ENCODE measurements around the gene ZFYVE28. TPM values are rescaled to one million over a fixed set of nuclear protein-coding genes. Genes with fewer than 3 reads are reported as not detected.
"Not testable (repeated sequence)": the region's sequence is repeated elsewhere in the genome, so short reads cannot be mapped to it uniquely, and the experiment has no call there.

ZFYVE28 gene
- total RNA-seq (2014; rRNA removed; shearing (Covaris generic)), result 0.89 and 3.4 TPM in 2 replicates

- DNase-seq (ENCODE audit: low spot score), result no peak
Measured at GRCh38 chr4:2417765-2418649, at the start of gene ZFYVE28. Gene ZFYVE28, minus strand, starts transcription at chr4:2418645. Its CDS starts 322 bp downstream, at chr4:2418323.

- not testable (repeated sequence) for DNase-seq (ENCODE audit: low spot score)
Measured at GRCh38 chr4:2465544-2465943, 47.1 kb upstream of the ZFYVE28 start.

- DNase-seq (ENCODE audit: low spot score), result no peak
Measured at GRCh38 chr4:2465032-2465431, 46.6 kb upstream of the ZFYVE28 start.

- no peak for DNase-seq (ENCODE audit: low spot score)
Measured at GRCh38 chr4:2462992-2463762, 44.7 kb upstream of the ZFYVE28 start.

GRCh38 chr4:2462218-2462991 lies 44.0 kb upstream of the ZFYVE28 start:
- DNase-seq (ENCODE audit: low spot score), result no peak

GRCh38 chr4:2461246-2461960 lies 43.0 kb upstream of the ZFYVE28 start:
- DNase-seq (ENCODE audit: low spot score), result no peak

- no peak for DNase-seq (ENCODE audit: low spot score)
Measured at GRCh38 chr4:2459589-2460349, 41.3 kb upstream of the ZFYVE28 start.

- no peak for DNase-seq (ENCODE audit: low spot score)
Measured at GRCh38 chr4:2458546-2459491, 40.4 kb upstream of the ZFYVE28 start.

- no peak for DNase-seq (ENCODE audit: low spot score)
Measured at GRCh38 chr4:2457481-2458295, 39.2 kb upstream of the ZFYVE28 start.

- DNase-seq (ENCODE audit: low spot score), result no peak
Measured at GRCh38 chr4:2451821-2452785, 33.7 kb upstream of the ZFYVE28 start.

- DNase-seq (ENCODE audit: low spot score), result no peak
Measured at GRCh38 chr4:2451036-2451520, 32.6 kb upstream of the ZFYVE28 start.

- DNase-seq (ENCODE audit: low spot score), result no peak
Measured at GRCh38 chr4:2450394-2451035, 32.1 kb upstream of the ZFYVE28 start.

GRCh38 chr4:2449511-2450392 lies 31.3 kb upstream of the ZFYVE28 start:
- no peak for DNase-seq (ENCODE audit: low spot score)

GRCh38 chr4:2449051-2449450 lies 30.6 kb upstream of the ZFYVE28 start:
- DNase-seq (ENCODE audit: low spot score), result no peak

GRCh38 chr4:2448589-2448988 lies 30.1 kb upstream of the ZFYVE28 start:
- no peak for DNase-seq (ENCODE audit: low spot score)

All from A172 (cell line).